ENCODE measurements around the gene ICA1. TPM values are rescaled to one million over a fixed set of nuclear protein-coding genes. Genes with fewer than 3 reads are reported as not detected.

Gene ICA1
- total RNA-seq, 1 experiment from 2014 or later = 28.8 TPM

GRCh38 chr7:8255680-8256655 is 6.0 kb downstream of the ICA1 start:
- Histone ChIP-seq H2BK20ac (ENCODE audit: low read depth, low read length, poor library complexity, severe bottlenecking) (no peak overlapping the region), H3T11ph (ENCODE audit: low read length) (no peak overlapping the region), H3K9ac (ENCODE audit: extremely low read depth, insufficient read length, low read length) (no peak overlapping the region), H2AFZ (ENCODE audit: low read length) (no peak overlapping the region), H3K4me1 (ENCODE audit: insufficient read depth, low read length) (peaks cover 7% of the 10 kb centered on the region; the same call in 1 of the 2 replicates), H3K27ac (ENCODE audit: insufficient read length, low read depth, low read length) (no peak overlapping the region), H2BK15ac (ENCODE audit: low read depth, low read length) (no peak overlapping the region), H3K4ac (ENCODE audit: low read depth, low read length) (no peak overlapping the region), H4K91ac (ENCODE audit: insufficient read length, low read depth, low read length) (no peak overlapping the region), H3K56ac (ENCODE audit: insufficient read length, low read depth, low read length) (no peak overlapping the region), H2BK12ac (ENCODE audit: insufficient read length, low read depth, low read length) (no peak overlapping the region), H3K9me3 (ENCODE audit: control insufficient read depth, low read depth, low read length) (no peaks in the 10 kb centered on the region), H4K5ac (ENCODE audit: insufficient read length, low read depth, low read length) (no peak overlapping the region), H3K23ac (ENCODE audit: insufficient read length, low read depth, low read length) (no peak overlapping the region), H3K18ac (ENCODE audit: insufficient read length, low read depth, low read length) (no peak overlapping the region), H3K14ac (ENCODE audit: insufficient read depth, low read length) (no peak overlapping the region), H3K79me1 (ENCODE audit: insufficient read depth, low read depth, low read length, poor library complexity, severe bottlenecking) (no peaks in the 10 kb centered on the region), H2BK5ac (ENCODE audit: insufficient read length, low read length) (no peak overlapping the region), H4K8ac (replicated peaks; ENCODE audit: insufficient read length, low read depth, low read length) (no peak overlapping the region), H2BK120ac (ENCODE audit: low read depth, low read length, poor library complexity, severe bottlenecking) (no peak overlapping the region), H3K79me2 (ENCODE audit: insufficient read depth, low read length) (no peaks in the 10 kb centered on the region), H2AK5ac (ENCODE audit: insufficient read length, low read length) (no peak overlapping the region), H3K27me3 (ENCODE audit: insufficient read depth, low read length) (no peaks in the 10 kb centered on the region), H3K4me2 (ENCODE audit: insufficient read depth, insufficient read length, low read length) (no peak overlapping the region), H3K23me2 (ENCODE audit: insufficient read length, low read depth, low read length, poor library complexity, severe bottlenecking) (no peaks in the 10 kb centered on the region), H4K20me1 (ENCODE audit: control insufficient read depth, insufficient read depth, insufficient read length) (no peaks in the 10 kb centered on the region)
- TF ChIP-seq CTCF (conservative IDR thresholded peaks at IDR 0.05) = no peak
- Mint-ChIP-seq H3K36me3 (ENCODE audit: insufficient read depth in 1 of 3, low read depth in 3 of 3) (no peaks in the 10 kb centered on the region), H3K9me3 (no peaks in the 10 kb centered on the region), H3K4me3 (no peak overlapping the region), H3K4me1 (peaks cover 18 to 19% of the 10 kb centered on the region in 2 experiments), H3K27me3 (ENCODE audit: low read depth) (no peaks in the 10 kb centered on the region), H3K27ac (no peak overlapping the region)
- WGBS (ENCODE audit: extremely low coverage, insufficient read length, low lambda C conversion rate) = 100% methylated on average over 1 of the region's 6 CpGs
- DNase-seq = no peak

All from H9 (cell line).